Right atrium auricular region (tissue), 2 donors: ENCODE measurements around the gene ZNF615. TPM values are rescaled to one million over a fixed set of nuclear protein-coding genes. Genes with fewer than 3 reads are reported as not detected.
"Not testable (repeated sequence)": the region's sequence is repeated elsewhere in the genome, so short reads cannot be mapped to it uniquely, and the experiment has no call there.

ENCODE experiments used
- DNase-seq: peaks from one replicate; pipeline ENCODE4 v3.0.0-alpha.2; 2019; ENCODE audit warnings: low spot score
- H3K27ac ChIP-seq, 2 donors: fragments of 200-600 bp; sonication (generic); 1 replicate in 1 of 2; 2 replicates in 1 of 2; pipeline ENCODE4 v1.5.1; 2016 to 2019
- H3K27me3 ChIP-seq, 2 donors: fragments of 200-600 bp; sonication (generic); one replicate each; pipeline versions ENCODE4 v1.5.1 to v1.6.0; 2017 to 2019
- H3K36me3 ChIP-seq: fragments of 200-600 bp; sonication (generic); one replicate; pipeline ENCODE4 v1.5.1; 2016
- H3K4me1 ChIP-seq, 2 donors: fragments of 200-600 bp; sonication (generic); one replicate each; pipeline versions ENCODE4 v1.5.1 to v1.6.0; 2017 to 2019
- H3K4me3 ChIP-seq, 2 donors: fragments of 200-600 bp; sonication (generic); 1 replicate in 1 of 2; 2 replicates in 1 of 2; pipeline ENCODE4 v1.5.1; 2017 to 2019; ENCODE audit warnings: mild to moderate bottlenecking in 1 of 2, moderate library complexity in 1 of 2
- H3K9me3 ChIP-seq, 2 donors: fragments of 200-600 bp; sonication (generic); one replicate each; pipeline ENCODE4 v1.5.1; 2019
- CTCF ChIP-seq, 2 donors: fragments of 200-600 bp; sonication (generic); IDR thresholded peaks; one replicate each; pipeline ENCODE4 v1.5.1; 2019; ENCODE audit warnings: antibody characterized with exemption in 2 of 2
- total RNA-seq, 2 donors: library from RNA; depleted of rRNA; stranded (reverse); fragments of >200 nt; gene quantifications; one replicate each; pipeline ENCODE4 v1.1.0, GENCODE V29; 2016

The ZNF615 gene
- total RNA-seq: 10 to 100 TPM; 10.4 to 10.8 TPM

DNA sequence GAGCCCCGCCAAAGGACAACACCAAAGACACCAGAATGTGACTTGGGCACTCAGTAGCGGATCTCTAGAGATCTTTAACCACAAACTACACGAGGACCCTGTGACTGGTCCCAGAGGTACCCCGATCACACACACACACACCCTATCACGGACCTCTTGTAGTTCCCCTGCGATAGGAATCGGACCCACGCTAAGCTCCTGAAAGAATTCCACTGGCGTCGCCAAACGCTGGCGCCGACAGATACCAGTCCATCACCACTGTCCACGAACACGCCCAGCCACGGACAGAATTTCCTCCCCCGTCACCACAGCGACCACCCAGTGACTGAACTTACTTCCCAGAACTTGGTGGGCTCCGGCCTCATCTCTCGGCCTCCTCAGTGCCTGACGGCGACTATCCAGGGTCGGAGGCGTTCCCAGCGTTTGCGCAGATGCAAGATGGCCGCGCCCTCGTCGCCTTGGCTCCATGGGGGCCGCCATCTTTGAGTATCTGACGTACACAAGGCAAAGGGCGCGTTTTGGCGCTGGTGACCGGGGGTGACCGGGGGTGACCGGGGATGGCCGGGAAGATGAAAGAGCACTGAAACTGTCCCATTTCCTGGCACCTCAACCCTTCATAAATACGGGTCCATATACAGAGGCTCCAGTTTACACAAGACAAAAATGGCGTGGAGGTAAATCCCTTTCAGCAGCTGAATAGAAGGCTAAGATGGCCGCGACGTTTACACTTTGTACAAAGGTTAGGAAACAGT, at the start of gene ZNF615:
Gene ZNF615, minus strand, starts transcription at position 406 of the 752 bp plus-strand sequence. CDS start 4,500 bp downstream, outside the sequence.
- Histone ChIP-seq H3K4me3 (peak within 1 kb of the TSS; percentile 77 to 89), H3K27ac (peak within 1 kb of the TSS; percentile 90 to 91), H3K4me1 (peaks cover 0 to 10% of the 10 kb centered on the region in 2 donors), H3K9me3 (no peaks in the 10 kb centered on the region), H3K36me3 (peaks cover 16% of the 10 kb centered on the region), H3K27me3 (no peaks in the 10 kb centered on the region)
- no peak for TF ChIP-seq CTCF (IDR thresholded peaks at IDR 0.05)
- DNase-seq: peak; percentile 91

DNA sequence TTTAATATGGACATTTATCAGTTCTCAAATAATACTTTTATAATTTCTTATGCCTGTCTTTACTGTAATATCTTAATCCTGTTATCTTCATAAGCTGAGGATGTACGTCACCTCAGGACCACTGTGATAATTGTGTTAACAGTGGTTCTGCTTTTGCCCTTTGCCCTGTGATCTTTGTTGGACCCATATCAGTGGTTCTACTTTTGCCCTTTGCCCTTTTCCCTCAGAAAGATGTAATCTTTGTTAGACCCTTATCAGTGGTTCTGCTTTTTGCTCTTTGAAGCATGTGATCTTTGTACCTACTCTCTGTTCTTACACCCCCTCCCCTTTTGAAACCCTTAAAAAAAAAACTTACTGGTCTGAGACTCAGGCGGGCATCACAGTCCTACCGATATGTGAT, 48.5 kb upstream of the ZNF615 start:
- peaks cover 0 to 54% of the 10 kb centered on the region in 2 donors for H3K9me3 ChIP-seq
- not testable (repeated sequence) for DNase-seq, H3K27me3 ChIP-seq, H3K27ac ChIP-seq, H3K36me3 ChIP-seq, H3K4me1 ChIP-seq, H3K4me3 ChIP-seq

DNA sequence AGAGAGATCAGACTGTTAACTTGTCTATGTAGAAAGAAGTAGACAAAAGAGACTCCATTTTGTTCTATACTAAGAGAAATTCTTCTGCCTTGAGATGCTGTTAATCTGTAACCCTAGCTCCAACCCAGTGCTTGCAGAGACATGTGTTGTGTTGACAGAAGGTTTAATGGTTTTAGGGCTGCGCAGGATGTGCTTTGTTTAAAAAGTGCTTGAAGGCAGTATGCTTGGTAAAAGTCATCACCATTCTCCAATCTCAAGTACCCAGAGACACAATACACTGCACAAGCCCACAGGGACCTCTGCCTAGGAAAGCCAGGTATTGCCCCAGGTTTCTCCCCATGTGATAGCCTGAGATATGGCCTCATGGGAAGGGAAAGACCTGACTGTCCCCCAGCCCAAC, 43.7 kb upstream of the ZNF615 start:
- H3K36me3 ChIP-seq, DNase-seq, H3K4me3 ChIP-seq, H3K4me1 ChIP-seq, H3K27me3 ChIP-seq, H3K27ac ChIP-seq: not testable (repeated sequence)
- peaks cover 0 to 39% of the 10 kb centered on the region in 2 donors for H3K9me3 ChIP-seq

DNA sequence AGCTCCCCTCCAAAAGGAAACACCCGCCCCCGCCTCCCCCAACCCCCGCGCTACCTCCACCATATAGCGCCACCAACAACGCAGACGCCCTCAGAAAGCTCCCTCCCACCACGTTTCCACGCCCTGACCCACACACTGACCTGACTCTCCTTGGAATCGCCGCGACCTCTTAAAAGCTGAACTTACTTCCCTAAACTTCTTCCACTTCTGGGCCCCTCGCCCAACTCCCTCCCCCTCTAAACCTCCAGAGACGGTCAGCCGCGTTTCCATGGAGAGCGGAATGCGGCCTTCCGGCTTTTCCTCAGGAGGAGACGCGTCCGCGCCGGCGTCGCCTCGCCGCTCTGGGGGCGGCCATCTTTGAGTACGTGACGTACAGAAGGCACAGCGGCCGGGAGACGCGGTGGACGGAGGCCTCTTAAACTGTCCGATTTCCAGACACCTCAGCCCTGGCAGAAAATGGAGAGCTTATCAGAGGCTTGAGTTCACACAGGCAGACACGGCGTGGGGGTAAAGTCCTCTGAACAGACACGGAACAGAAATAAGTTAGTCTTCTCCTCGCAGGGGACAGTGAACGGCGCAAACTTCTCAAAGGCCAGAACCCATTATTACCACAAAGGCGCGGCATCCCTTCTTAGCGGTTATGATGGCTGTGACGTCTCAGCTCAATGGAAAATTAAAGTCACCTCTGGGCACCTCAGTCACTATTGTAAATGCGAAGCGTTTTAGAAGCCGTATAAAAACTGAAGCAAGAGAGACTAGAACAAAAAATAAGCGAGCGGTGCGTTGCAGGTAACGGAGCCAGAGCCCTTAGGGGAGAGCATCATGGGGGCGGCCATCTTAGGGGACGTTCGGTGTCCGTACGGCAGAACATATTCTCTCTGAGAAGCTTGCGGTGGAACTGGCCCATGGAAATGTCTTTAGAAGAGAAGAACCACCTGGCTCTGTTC, 40.8 kb upstream of the ZNF615 start, which contains the start of gene ZNF432:
Gene ZNF432, minus strand, starts transcription at position 284 of the 947 bp plus-strand sequence. CDS start 1,970 bp downstream, outside the sequence.
- Histone ChIP-seq H3K4me1 (peaks cover 0 to 5% of the 10 kb centered on the region in 2 donors), H3K36me3 (peaks cover 7% of the 10 kb centered on the region), H3K27me3 (no peaks in the 10 kb centered on the region), H3K27ac (peak within 1 kb of the TSS; percentile 91 to 97), H3K9me3 (peaks cover 0 to 30% of the 10 kb centered on the region in 2 donors), H3K4me3 (peak within 1 kb of the TSS; percentile 67 to 76)
- peak; percentile 97 for DNase-seq
- TF ChIP-seq CTCF (IDR thresholded peaks at IDR 0.05): no peak

GRCh38 chr19:52039169-52039568, 31.2 kb upstream of the ZNF615 start:
- Histone ChIP-seq H3K4me3 (no peak overlapping the region), H3K9me3 (peaks cover 17 to 64% of the 10 kb centered on the region in 2 donors), H3K4me1 (no peaks in the 10 kb centered on the region), H3K27ac (no peak overlapping the region), H3K27me3 (no peaks in the 10 kb centered on the region), H3K36me3 (peaks cover 82% of the 10 kb centered on the region)
- TF ChIP-seq CTCF (IDR thresholded peaks at IDR 0.05): no peak
- no peak for DNase-seq

GRCh38 chr19:52034051-52034728, 26.2 kb upstream of the ZNF615 start:
- H3K36me3 ChIP-seq: peaks cover 67% of the 10 kb centered on the region
- TF ChIP-seq CTCF (IDR thresholded peaks at IDR 0.05): no peak
- no peaks in the 10 kb centered on the region for H3K27me3 ChIP-seq
- H3K4me3 ChIP-seq: no peak overlapping the region
- DNase-seq: no peak
- H3K27ac ChIP-seq: no peak overlapping the region
- H3K4me1 ChIP-seq: no peaks in the 10 kb centered on the region
- peaks cover 34 to 94% of the 10 kb centered on the region in 2 donors for H3K9me3 ChIP-seq
